K562 (cell line): ENCODE data around the gene CALHM1. TPM values are rescaled to one million over a fixed set of nuclear protein-coding genes. Genes with fewer than 3 reads are reported as not detected.

ENCODE experiments used
- ATAC-seq: fragments of 200-7000 bp; cut with Tn5 transposase; 3 replicates; pipeline ENCODE4 v1.9.1; 2020; ENCODE audit warnings: moderate library complexity
- BruUV-seq: library from RNA; stranded (reverse); fragments of 400-500 nt; replicated peaks from 2 replicates; lab custom pipeline; 2021; lab: Mats Ljungman, UMichigan
- CTCF ChIA-PET: fragments of 300-600 bp; formaldehyde crosslinking; extraction: SDS; loops from one replicate; lab custom pipeline; 2021; ENCODE audit warnings: low intra/inter-chr PET ratio; lab: Yijun Ruan, JAX
- POLR2A ChIA-PET: fragments of 300-600, 350-650 bp; sonication (Branson Sonifier 250); formaldehyde crosslinking; extraction: SDS; loops from one replicate; lab custom pipeline; 2021; ENCODE audit warnings: antibody characterized with exemption, inconsistent platforms; lab: Yijun Ruan, JAX
- DNase-seq, 4 experiments: peaks; one replicate each; pipeline versions ENCODE4 v3.0.0 to v3.0.0-alpha.2; 2011 to 2018; ENCODE audit warnings: low spot score in 3 of 4, mixed read lengths in 3 of 4; ENCODE audit errors: extremely low read depth in 1 of 4
- FAIRE-seq: peaks from 2 replicates; lab custom pipeline; 2011; peaks lifted over from hg19 to GRCh38; lab: Jason Lieb, UNC
- H2AFZ ChIP-seq: 2 replicates; pipeline ENCODE4 v1.6.0; 2011; ENCODE audit warnings: low read depth, low read length, control low read depth, inconsistent platforms
- H3K27ac ChIP-seq: fragments of 200-600 bp; 3 replicates; pipeline ENCODE4 v1.8.0; 2011; ENCODE audit warnings: low read depth, mild to moderate bottlenecking, control low read depth, inconsistent platforms, low read length, moderate library complexity, mixed read lengths; ENCODE audit errors: extremely low read depth
- H3K27me3 ChIP-seq, 2 experiments: fragments of 300-600 bp in 1 of 2; 2 replicates in 1 of 2; 3 replicates in 1 of 2; pipeline versions ENCODE4 v1.6.0 to v1.8.0; 2011; ENCODE audit warnings: inconsistent platforms in 2 of 2, low read length in 2 of 2, mild to moderate bottlenecking in 1 of 2, mixed read lengths in 1 of 2, moderate library complexity in 1 of 2; ENCODE audit not compliant: control insufficient read depth in 2 of 2, insufficient read depth in 2 of 2
- H3K36me3 ChIP-seq: fragments of 300-600 bp; 3 replicates; pipeline ENCODE4 v1.8.0; 2011; ENCODE audit warnings: mild to moderate bottlenecking, low read length, inconsistent platforms; ENCODE audit not compliant: control insufficient read depth, insufficient read depth
- H3K4me1 ChIP-seq, 2 experiments: fragments of 200-600 bp in 1 of 2; replicated peaks in 1 of 2; 2 replicates in 1 of 2; 3 replicates in 1 of 2; pipeline versions ENCODE4 v1.5.1 to v1.8.0; 2011; ENCODE audit warnings: inconsistent platforms in 2 of 2, low read length in 2 of 2, mild to moderate bottlenecking in 1 of 2, mixed read lengths in 1 of 2, moderate library complexity in 1 of 2; ENCODE audit not compliant: control insufficient read depth in 2 of 2, insufficient read depth in 2 of 2
- H3K4me2 ChIP-seq: 2 replicates; pipeline ENCODE4 v1.6.1; 2011; ENCODE audit warnings: low read length, control low read depth, inconsistent platforms, mixed read lengths; ENCODE audit not compliant: insufficient read depth
- H3K4me3 ChIP-seq: fragments of 200-600 bp; sonication (generic), shearing (Covaris generic); 2 replicates; pipeline ENCODE4 v1.5.1; 2016; ENCODE audit warnings: control low read depth, inconsistent platforms
- H3K79me2 ChIP-seq: fragments of 200-600 bp; 3 replicates; pipeline ENCODE4 v1.8.0; 2011; ENCODE audit warnings: low read length, inconsistent platforms; ENCODE audit not compliant: control insufficient read depth, insufficient read depth
- H3K9ac ChIP-seq, 2 experiments: 2 replicates each; pipeline versions ENCODE4 v1.6.0 to v1.6.1; 2011; ENCODE audit warnings: low read depth in 2 of 2, low read length in 2 of 2, control low read depth in 1 of 2, inconsistent platforms in 1 of 2, mild to moderate bottlenecking in 1 of 2, mixed read lengths in 1 of 2; ENCODE audit not compliant: insufficient read depth in 1 of 2
- H3K9me1 ChIP-seq: one replicate; pipeline ENCODE4 v1.6.0; 2011; ENCODE audit warnings: inconsistent platforms, mild to moderate bottlenecking, low read length, moderate library complexity; ENCODE audit not compliant: control insufficient read depth, insufficient read depth
- H3K9me3 ChIP-seq: replicated peaks from 2 replicates; pipeline ENCODE4 v1.5.1; 2011; ENCODE audit warnings: low read depth, low read length, inconsistent platforms; ENCODE audit not compliant: control insufficient read depth, insufficient read depth
- H4K20me1 ChIP-seq: replicated peaks from 2 replicates; pipeline ENCODE4 v1.6.1; 2011; ENCODE audit warnings: low read length, inconsistent platforms, mixed read lengths; ENCODE audit not compliant: control insufficient read depth, insufficient read depth
- FOXA3 ChIP-seq, 2 experiments: fragments of 450-650 bp in 1 of 2; sonication (generic) in 1 of 2; formaldehyde crosslinking; IDR thresholded peaks in 1 of 2; conservative IDR thresholded peaks in 1 of 2; 2 replicates each; pipeline versions ENCODE4 v1.4.0 to v1.8.0; 2020 to 2022; ENCODE audit warnings: mild to moderate bottlenecking in 2 of 2, missing genetic modification reagents in 1 of 2
- FOXM1 ChIP-seq, 2 experiments: fragments of 450-650 bp in 1 of 2; sonication (generic) in 1 of 2; formaldehyde crosslinking in 1 of 2; IDR thresholded peaks; 2 replicates each; pipeline versions ENCODE4 v1.6.1 to v1.9.0; 2017 to 2022; ENCODE audit warnings: low read depth in 2 of 2, mild to moderate bottlenecking in 2 of 2, missing genetic modification reagents in 1 of 2, moderate library complexity in 1 of 2
- MBD2 ChIP-seq: sonication (generic); IDR thresholded peaks from 2 replicates; pipeline ENCODE4 v1.6.1; 2016; ENCODE audit warnings: low read depth, borderline replicate concordance
- MEF2A ChIP-seq: IDR thresholded peaks from 2 replicates; pipeline ENCODE4 v1.6.1; 2011; ENCODE audit warnings: low read depth, mild to moderate bottlenecking, low read length, moderate library complexity; ENCODE audit not compliant: control insufficient read depth
- MYNN ChIP-seq, 2 experiments: sonication (generic); formaldehyde crosslinking in 1 of 2; IDR thresholded peaks; 2 replicates each; pipeline versions ENCODE4 v1.5.0 to v1.6.1; 2016 to 2020; ENCODE audit warnings: antibody characterized with exemption in 1 of 2, missing genetic modification reagents in 1 of 2
- PRPF4 ChIP-seq: fragments of 200-400 bp; formaldehyde crosslinking; IDR thresholded peaks from one replicate; pipeline ENCODE4 v1.6.1; 2017; ENCODE audit warnings: low read length, low read depth, mild to moderate bottlenecking; ENCODE audit not compliant: insufficient read depth, poor library complexity, severe bottlenecking
- SMAD2 ChIP-seq: fragments of 150-350 bp; IDR thresholded peaks from 2 replicates; pipeline ENCODE4 v1.6.1; 2014; ENCODE audit warnings: low read depth, mild to moderate bottlenecking, low read length
- SMARCA5 ChIP-seq: fragments of 450-650 bp; IDR thresholded peaks from 2 replicates; pipeline ENCODE4 v1.6.1; 2016
- XRCC5 ChIP-seq: fragments of 200-400 bp; formaldehyde crosslinking; IDR thresholded peaks from 2 replicates; pipeline ENCODE4 v1.6.1; 2017; ENCODE audit warnings: low read depth, mild to moderate bottlenecking, low read length
- WGBS: fragments of 100-300 bp; shearing (Covaris generic); methylation state at CpG from one replicate; pipeline ENCODE4 v1.1.6; 2016; ENCODE audit warnings: low coverage, mixed read lengths; ENCODE audit not compliant: insufficient coverage; ENCODE audit errors: missing lambda C conversion rate; 5-methylcytosine and 5-hydroxymethylcytosine counted together
- in situ Hi-C: fragments of 300-500 bp; cut with MboI; formaldehyde crosslinking; loops from 4 replicates; pipeline ENCODE4 v1.15.0; 2018; ENCODE audit warnings: inconsistent platforms, mixed read lengths
- intact Hi-C: fragments of 100-400 bp; cut with micrococcal nuclease; formaldehyde crosslinking; loops from 2 replicates; pipeline ENCODE4 v1.14.2; 2022
- polyA plus RNA-seq, 8 experiments: library from polyadenylated mRNA; depleted of rRNA in 4 of 8; stranded (reverse) in 5 of 8; unstranded in 3 of 8; fragments of >200 nt; fragmentation: Nextera tagmentation in 2 of 8; fragmentation: Illumina TruSeq in 1 of 8; extraction: Ambion mirVana in 2 of 8; extraction: Trizol in 1 of 8; gene quantifications; 2 replicates each; pipeline versions ENCODE4 v1.2.1 to v1.2.3, GENCODE V29; 2011 to 2014; ENCODE audit warnings: inconsistent platforms in 1 of 8, missing spikeins in 1 of 8
- total RNA-seq, 7 experiments: library from RNA; depleted of rRNA in 6 of 7; stranded (reverse); fragments of >200 nt in 6 of 7; fragmentation: Illumina TruSeq in 2 of 7; extraction: Trizol in 2 of 7; gene quantifications; 2 replicates each; pipeline versions ENCODE4 v1.2.1 to v1.2.3, GENCODE V29; 2011 to 2021; ENCODE audit warnings: low replicate concordance in 1 of 7
- TF ChIP-seq, protein P1 (sequence below): fragments of 450-650 bp; IDR thresholded peaks from 2 replicates; pipeline ENCODE4 v1.6.1; 2017; ENCODE audit warnings: mild to moderate bottlenecking, moderate library complexity
- TF ChIP-seq, protein P2 (sequence below), 3 experiments: fragments of 200-800 bp in 1 of 3; fragments of 250-450 bp in 1 of 3; fragments of 450-650 bp in 1 of 3; sonication (Bioruptor Pico) in 1 of 3; sonication (Bioruptor generic) in 1 of 3; formaldehyde crosslinking in 1 of 3; IDR thresholded peaks; 2 replicates each; pipeline versions ENCODE4 v1.6.1 to v1.8.0; 2016 to 2022; ENCODE audit warnings: mild to moderate bottlenecking in 2 of 3, missing genetic modification characterization in 2 of 3, missing compliant biosample characterization in 1 of 3, moderate library complexity in 1 of 3
- TF ChIP-seq, protein P3 (sequence below): fragments of 150-350 bp; conservative IDR thresholded peaks from 2 replicates; pipeline ENCODE4 v1.6.1; 2014; ENCODE audit warnings: low read length

The CALHM1 gene
- total and polyA plus RNA-seq, 9 of the 15 experiments (the other 6 are each of a cell fraction or from before 2014, with no cell fraction given), result 0.03 TPM; not detected in 8

DNA sequence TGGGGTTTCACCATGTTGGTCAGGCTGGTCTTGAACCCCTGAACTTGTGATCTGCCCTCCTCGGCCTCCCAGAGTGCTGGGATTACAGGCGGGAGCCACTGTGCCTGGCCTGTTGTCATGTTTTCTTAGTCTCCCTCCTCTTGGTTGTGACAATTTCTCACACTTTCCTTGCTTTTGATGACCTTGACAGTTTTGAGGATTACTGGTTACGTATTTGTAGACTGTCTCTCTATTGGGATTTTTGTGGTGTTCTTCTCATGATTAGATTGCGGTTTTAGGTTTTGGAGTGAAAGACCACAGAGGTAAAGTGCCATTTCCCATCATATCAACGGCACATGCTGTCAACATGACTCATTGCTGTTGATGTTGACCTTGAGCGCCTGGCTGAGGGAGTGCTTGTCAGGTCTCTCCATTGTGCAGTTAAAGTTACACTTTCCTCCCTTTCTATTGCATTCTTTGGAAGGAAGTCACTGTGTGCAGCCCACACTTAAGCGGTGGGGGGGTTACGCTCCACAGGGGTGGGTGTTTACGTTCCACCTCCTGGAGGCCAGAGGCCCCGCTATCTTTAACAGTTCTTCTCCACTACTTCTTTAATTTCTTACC is 45.6 kb upstream of the CALHM1 start:
- no TSS peak for BruUV-seq
- Histone ChIP-seq H2AFZ (no peak overlapping the region), H3K4me2 (no peak overlapping the region), H3K27ac (peak overlapping the region; percentile 54; the same call in 1 of the 3 replicates), H3K27me3 (peaks cover 8 to 47% of the 10 kb centered on the region in 2 experiments; a peak in 3 of 5 replicates), H4K20me1 (no peaks in the 10 kb centered on the region), H3K4me3 (no peak overlapping the region), H3K79me2 (no peaks in the 10 kb centered on the region), H3K9me3 (no peaks in the 10 kb centered on the region), H3K4me1 (peaks cover 0 to 10% of the 10 kb centered on the region in 2 experiments; a peak in 4 of 5 replicates), H3K36me3 (no peaks in the 10 kb centered on the region), H3K9me1 (no peaks in the 10 kb centered on the region), H3K9ac (no peak overlapping the region)
- 1% methylated on average over 10 of the region's 10 CpGs for WGBS
- intact Hi-C loops (loop anchor here (5.0 kb wide), 1 partner anchor 38 kb away; no protein-coding TSS in a partner anchor), in situ Hi-C loops (no loop called here)
- ATAC-seq (peak; percentile 91), DNase-seq (peak; percentile 52 to 76 (median 62)), FAIRE-seq (peak; percentile 98)
- ChIA-PET CTCF (no interaction called here), POLR2A (no interaction called here)
- TF ChIP-seq MBD2 (no peak), XRCC5 (no peak), PRPF4 (no peak), FOXM1 (IDR thresholded peaks at IDR 0.05; ENCODE audit: low read depth) (no peak; the same call in 1 of the 2 replicates), FOXM1 (CRISPR knock-in tag; IDR thresholded peaks at IDR 0.05; ENCODE audit: low read depth) (no peak), FOXA3 (CRISPR knock-in tag; conservative IDR thresholded peaks at IDR 0.05 in 1 of 2, IDR thresholded peaks at IDR 0.05 in 1 of 2) (peak; percentile 83 to 92), MYNN (IDR thresholded peaks at IDR 0.05) (no peak), MYNN (CRISPR knock-in tag; IDR thresholded peaks at IDR 0.05) (no peak), MEF2A (no peak), SMAD2 (no peak), SMARCA5 (no peak)
- TF ChIP-seq, protein P1, sequence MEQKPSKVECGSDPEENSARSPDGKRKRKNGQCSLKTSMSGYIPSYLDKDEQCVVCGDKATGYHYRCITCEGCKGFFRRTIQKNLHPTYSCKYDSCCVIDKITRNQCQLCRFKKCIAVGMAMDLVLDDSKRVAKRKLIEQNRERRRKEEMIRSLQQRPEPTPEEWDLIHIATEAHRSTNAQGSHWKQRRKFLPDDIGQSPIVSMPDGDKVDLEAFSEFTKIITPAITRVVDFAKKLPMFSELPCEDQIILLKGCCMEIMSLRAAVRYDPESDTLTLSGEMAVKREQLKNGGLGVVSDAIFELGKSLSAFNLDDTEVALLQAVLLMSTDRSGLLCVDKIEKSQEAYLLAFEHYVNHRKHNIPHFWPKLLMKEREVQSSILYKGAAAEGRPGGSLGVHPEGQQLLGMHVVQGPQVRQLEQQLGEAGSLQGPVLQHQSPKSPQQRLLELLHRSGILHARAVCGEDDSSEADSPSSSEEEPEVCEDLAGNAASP, result no peak
- TF ChIP-seq, protein P2, sequence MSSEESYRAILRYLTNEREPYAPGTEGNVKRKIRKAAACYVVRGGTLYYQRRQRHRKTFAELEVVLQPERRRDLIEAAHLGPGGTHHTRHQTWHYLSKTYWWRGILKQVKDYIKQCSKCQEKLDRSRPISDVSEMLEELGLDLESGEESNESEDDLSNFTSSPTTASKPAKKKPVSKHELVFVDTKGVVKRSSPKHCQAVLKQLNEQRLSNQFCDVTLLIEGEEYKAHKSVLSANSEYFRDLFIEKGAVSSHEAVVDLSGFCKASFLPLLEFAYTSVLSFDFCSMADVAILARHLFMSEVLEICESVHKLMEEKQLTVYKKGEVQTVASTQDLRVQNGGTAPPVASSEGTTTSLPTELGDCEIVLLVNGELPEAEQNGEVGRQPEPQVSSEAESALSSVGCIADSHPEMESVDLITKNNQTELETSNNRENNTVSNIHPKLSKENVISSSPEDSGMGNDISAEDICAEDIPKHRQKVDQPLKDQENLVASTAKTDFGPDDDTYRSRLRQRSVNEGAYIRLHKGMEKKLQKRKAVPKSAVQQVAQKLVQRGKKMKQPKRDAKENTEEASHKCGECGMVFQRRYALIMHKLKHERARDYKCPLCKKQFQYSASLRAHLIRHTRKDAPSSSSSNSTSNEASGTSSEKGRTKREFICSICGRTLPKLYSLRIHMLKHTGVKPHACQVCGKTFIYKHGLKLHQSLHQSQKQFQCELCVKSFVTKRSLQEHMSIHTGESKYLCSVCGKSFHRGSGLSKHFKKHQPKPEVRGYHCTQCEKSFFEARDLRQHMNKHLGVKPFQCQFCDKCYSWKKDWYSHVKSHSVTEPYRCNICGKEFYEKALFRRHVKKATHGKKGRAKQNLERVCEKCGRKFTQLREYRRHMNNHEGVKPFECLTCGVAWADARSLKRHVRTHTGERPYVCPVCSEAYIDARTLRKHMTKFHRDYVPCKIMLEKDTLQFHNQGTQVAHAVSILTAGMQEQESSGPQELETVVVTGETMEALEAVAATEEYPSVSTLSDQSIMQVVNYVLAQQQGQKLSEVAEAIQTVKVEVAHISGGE (CRISPR knock-in tag; IDR thresholded peaks at IDR 0.05), result no peak
- TF ChIP-seq, protein P3, sequence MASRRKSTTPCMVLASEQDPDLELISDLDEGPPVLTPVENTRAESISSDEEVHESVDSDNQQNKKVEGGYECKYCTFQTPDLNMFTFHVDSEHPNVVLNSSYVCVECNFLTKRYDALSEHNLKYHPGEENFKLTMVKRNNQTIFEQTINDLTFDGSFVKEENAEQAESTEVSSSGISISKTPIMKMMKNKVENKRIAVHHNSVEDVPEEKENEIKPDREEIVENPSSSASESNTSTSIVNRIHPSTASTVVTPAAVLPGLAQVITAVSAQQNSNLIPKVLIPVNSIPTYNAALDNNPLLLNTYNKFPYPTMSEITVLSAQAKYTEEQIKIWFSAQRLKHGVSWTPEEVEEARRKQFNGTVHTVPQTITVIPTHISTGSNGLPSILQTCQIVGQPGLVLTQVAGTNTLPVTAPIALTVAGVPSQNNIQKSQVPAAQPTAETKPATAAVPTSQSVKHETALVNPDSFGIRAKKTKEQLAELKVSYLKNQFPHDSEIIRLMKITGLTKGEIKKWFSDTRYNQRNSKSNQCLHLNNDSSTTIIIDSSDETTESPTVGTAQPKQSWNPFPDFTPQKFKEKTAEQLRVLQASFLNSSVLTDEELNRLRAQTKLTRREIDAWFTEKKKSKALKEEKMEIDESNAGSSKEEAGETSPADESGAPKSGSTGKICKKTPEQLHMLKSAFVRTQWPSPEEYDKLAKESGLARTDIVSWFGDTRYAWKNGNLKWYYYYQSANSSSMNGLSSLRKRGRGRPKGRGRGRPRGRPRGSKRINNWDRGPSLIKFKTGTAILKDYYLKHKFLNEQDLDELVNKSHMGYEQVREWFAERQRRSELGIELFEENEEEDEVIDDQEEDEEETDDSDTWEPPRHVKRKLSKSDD, result no peak
